NCI-H2227 (cell line): Measurements from ENCODE around the gene ATP23.

ENCODE experiments used
- DNase-seq: peaks from one replicate; lab custom pipeline; 2025; ENCODE audit not compliant: unreplicated experiment; lab: John Stamatoyannopoulos, UW

ATP23 gene, protein sequence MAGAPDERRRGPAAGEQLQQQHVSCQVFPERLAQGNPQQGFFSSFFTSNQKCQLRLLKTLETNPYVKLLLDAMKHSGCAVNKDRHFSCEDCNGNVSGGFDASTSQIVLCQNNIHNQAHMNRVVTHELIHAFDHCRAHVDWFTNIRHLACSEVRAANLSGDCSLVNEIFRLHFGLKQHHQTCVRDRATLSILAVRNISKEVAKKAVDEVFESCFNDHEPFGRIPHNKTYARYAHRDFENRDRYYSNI

DNA sequence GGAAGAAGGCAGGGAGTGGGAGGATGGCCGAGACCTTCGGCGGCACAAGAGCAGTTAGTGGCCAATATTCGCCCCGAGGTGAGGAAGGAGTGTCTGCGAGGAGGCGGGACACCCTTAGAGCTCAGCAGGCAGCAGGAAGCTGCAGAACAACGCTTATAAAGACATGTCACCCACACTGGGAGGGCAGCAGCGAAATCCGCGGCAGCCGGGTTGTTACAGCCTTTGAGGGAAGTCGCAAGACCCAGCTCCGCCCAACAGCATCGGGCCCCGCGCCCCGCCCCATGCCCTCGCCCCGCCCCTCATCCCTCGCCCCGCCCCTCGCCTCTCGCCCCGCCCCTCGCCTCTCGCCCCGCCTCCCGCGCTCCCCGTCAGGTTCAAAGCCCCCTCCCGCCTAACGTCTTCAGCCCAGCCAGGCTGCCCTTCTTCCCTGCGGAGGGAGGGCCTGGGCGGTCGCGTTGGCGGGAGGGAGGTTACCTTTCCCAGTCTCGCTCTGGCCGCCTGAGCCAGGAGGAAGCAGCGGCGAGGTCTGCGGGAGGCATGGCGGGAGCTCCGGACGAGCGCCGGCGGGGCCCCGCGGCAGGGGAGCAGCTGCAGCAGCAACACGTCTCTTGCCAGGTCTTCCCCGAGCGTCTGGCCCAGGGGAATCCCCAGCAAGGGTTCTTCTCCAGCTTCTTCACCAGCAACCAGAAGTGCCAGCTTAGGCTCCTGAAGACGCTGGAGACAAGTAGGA is at the start of gene ATP23:
Gene ATP23 (plus strand): TSS at position 403 of the 730 bp plus-strand sequence. CDS start 135 bp downstream, at position 538.
- peak; percentile 92 for DNase-seq

DNA sequence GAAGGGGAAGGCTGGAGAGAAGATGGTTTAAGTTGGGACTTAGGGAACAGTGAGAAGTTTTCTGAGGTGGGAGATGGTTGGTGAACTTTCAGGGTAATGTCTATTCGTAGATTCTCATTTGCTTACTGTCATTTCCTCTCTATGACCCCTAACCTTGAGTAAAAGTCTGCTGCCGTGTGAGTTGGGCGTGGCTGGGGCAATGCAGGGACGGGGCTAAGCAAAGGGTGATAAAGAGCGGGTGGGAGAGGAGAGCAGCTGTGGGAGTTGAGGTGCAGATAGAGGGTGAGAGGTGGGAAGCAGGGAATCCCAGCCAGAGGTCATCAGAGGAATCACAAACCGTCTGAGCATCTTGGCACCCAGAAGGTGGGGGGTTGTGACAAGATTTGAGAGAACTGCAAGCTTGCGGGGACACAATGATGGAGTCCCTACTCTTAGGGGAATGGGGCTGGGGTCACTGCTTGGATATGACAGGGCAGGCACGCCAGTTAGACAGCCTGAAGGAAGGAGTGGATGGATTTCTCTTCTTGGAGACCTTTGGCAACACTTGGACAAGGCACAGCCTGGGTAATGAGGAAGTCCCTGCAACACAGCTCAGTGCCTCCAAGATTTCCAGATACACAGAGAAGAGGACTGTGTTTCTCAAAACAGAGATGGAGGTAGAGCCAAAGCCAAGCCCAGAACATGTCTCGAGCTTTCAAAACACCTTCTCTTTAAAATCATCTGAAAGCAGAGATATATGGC is 49.0 kb upstream of the ATP23 start:
- no peak for DNase-seq

DNA sequence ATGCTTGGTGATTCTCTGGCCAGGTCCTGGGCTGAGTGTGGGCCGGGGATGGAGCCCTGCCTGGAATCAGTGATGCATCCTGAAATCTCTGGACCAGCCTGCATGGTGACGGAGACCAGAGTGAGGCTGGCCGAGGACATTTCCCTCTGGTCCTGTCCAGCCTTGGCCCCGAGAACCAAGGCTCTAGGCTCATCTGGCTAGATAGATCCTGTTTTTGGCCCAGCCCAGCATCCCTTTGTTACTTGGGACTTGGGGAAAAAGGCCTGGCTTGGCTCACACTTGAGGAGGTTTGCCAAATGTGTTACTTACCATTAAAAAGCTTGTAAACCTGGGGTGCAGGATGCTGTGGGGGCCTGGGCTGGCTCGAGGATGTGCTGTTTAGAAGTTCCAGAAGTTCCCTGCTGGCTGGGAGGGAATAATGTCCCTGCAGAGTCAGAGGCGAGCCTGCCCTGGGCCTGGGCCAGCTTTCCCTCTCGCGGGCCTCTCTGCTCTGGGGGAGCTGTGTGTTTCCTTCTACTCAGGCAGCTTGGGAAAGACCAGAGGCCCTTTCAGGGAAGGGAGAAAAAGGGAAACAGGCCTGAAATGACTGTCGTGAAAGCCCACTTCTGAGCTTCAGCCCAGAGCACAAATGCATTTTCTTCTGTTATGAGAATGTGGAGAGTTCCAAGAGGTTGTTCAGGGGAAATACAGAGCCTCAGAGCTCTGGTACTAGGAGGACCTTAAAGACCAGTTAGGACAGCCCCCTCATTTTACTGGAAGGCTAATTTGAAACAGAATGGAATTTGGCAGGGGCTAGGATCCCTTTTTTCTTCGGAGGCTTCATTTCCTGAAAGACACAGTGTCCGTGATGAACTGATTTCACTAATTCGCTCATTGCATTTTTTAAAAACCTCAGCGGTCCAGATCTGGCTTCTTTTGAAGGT is 47.7 kb upstream of the ATP23 start:
- peak; percentile 5 for DNase-seq

DNA sequence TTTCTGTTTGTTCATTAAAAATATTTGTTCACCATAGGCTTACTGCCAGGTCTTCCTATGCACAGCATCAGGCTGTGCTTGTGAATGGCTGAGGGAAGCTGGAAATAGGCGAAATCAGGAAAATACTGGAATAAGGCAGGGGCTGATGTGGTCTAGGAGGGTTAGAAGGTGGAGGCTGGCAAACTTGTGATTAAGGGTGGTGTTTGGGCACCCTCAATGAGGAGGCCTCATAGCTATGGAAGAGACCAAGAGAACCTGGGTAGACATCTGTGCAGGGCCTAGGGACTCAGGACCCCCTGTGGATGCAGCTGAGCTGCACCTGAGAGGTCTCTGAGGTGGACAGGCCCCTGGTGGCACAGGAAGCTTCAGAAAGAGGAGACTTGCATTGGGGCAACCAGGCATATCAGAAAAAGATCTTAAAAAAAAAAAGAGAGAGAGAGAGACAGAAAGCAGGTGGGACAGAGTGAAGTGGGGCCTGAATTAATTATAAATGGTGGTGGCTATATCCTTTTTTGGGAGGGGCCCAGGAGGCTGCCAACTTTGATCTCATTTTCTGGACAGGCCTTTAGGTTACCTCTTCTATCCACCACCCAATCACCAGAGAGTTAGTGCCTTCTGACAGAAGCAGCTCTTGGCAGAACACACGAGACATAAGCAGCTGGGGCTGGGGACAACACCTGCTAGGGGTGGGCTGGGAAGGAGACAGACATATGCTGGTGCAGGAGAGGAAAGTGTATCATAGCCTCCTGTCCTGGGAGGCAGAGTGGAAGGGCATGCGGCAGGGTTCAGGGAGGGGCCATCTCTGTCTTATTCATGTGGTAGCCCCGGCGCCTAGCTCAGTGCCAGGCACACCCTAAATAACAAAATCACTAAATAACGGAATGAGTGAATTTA is 46.7 kb upstream of the ATP23 start:
- DNase-seq = no peak

DNA sequence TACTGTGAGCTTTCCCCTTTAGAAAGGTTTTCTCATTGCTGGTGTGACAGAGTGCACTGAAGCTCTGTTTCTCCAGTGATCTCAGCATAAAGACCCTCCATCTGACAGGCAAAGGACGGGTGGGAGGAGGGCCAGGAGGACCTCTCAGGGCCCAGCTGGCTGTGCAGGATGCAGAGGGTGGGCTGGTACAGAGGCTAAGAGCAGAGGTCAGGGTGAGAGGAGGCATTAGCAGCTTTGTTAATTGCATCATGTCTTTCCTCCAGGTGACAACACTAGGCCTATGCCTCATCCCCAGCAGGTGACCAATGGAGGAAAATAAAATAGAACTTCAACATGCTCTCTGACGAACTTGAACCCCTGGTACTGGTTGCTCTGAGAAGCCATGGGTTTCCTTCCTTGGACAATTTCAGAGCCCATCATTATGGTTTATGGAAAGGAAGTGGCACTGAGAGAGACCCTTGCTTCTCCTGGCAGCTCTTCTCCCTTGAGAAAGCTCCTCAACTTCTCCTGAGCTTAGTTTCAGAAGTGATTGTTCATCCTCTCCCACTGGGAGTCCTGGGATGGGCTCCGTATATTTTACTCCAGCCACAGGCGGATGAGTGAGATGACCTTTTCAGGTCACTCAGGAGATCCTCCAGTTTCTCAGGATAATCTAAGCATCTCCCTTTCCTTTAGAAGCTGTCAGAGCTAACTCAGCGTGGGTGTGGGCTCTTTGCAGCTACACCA is 45.8 kb upstream of the ATP23 start:
- no peak for DNase-seq

DNA sequence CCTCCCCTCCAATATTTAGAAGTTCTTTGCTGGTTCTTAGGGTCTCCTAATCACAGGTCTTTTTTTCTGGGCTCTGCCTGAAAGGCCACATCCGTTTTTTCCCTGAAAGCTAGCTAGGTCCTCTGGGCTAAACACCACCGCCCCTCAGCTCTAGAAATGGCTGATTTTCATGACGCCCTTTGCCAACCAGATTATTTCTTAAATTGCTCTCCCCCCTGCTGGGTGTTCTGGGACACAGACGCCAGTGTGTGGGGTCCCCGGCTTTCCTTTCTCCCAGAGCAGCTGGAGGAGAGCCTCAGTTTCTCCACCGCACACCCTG is 45.3 kb upstream of the ATP23 start:
- DNase-seq = peak; percentile 17

DNA sequence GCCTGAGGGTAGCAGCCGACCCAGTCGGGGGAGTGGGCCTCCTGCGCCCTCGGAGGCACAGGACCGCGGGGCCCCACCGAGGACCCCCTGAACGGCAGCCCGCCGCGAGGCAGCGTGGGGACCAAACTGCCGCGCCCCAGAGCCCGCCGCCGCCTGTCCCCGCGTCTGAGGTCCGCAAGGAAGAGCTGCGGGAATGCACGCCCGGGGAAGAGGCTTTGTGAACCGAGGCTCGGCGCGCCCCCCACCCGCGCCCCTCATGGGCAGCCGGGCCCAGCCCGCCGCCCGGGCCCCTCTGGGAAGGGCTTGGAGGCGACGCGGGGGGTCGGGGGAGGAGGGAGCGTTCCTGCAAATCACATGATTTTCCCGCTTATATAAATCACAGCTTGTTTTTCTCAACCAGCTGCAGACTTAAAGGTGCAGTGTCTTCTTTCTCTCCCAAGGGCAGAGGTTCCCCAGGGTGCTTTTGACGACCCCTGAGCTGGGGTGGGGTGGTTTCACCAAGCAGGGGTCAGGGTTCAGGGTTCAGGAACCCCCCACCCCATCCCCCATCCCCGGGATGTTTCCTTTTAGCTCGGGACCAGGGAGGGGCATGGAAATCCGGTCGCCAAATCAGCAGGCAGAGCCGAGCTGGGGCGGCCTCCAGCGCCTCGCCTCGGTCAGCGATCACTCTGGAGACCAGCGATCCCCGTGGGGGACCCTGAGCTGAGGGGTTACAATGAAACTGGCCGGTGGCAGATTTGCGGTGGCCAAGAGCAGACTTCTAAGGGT is 44.7 kb upstream of the ATP23 start:
- peak; percentile 77 for DNase-seq

DNA sequence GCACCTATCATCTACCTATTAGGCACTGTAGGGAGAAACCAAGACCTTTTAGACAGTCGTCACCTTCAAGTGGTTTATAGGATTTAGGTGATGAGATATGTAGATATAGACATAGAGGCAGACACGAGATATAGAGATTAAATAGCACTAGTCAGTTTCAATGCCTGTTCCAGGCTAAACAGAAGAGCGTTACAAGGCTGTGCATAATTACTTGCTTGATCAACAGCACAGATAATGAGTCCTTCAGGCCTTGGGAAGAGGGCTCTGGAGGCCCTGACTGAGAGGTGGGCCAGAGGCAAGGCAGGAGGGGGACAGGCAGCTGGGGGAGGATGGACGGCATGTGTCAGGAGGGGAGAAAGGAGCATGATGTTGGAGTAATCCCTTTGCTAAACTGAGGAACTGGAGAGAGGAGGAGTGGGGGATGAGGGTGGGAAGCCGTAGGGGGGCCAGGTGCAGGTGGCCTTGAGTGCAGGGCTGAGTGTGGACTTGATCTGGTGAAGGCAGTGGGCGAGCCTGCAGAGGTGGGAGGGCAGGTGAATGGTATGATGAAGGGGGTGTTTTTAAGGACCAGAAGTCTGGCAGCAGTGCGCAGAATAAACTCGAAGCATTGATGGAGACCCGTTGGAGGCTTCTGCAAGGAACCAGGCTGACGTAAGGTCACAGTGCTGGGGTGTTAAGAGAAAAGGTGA is 43.9 kb upstream of the ATP23 start:
- no peak for DNase-seq

DNA sequence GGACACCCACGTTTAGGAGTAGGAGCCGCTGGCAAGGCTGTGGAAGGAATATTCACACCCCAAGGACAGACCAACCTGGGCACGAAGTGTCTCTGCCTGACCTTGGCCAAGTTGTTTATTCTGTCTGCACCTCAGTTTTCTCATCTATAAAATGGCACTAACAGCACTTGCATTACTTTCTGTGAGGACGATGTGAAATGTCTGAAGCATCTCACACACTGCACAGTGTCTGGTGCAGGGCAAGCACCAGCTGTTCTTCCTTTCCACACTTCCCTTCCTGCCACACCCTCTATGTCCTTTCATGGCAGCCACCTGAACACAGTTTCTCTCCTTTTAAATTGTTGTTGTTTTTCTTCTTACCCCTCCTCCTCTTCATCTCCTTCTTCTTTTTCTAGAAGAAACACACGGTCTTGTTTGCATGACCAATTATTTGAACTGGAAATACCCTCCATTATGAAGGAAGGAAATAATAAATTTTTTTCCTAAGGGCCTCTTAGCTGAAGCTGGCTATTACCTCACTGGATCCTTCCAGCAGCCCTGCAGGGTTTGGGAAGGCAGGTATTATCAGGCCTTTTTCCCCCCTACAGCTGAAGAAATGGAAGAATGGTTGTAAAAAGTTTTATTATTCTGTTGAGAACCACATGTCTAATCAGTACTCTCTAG is 42.9 kb upstream of the ATP23 start:
- DNase-seq = no peak

DNA sequence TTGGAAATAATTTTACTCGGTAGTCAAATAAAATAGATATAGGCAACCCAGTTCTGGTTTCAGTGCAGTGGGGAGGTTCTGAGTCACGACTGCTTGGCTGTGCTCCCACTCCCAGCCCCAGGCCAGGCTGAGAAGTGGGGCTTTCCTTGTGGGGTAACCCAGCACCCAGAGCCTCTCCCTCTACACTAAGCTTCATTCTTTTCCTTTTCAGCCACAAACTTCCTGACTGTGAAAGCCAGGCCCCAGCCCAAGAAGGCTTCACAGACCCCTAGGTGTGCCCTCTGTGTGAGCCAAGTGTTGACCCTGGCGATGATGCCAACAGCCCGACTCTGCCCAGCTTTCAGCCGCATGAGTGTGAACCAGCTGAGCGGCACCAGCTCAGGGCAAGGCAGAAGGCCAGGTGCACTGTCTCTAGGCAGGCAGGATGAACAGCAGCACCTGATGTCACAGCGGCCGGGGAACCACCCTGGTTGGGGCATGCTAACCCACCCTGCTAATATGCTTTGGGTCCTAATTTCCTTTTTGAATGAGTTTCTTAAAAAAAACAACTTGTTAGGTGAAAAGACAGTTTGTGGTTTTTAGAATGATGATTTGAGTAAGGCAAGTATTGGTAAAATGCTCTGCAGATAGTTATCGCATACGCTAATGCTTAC is 42.2 kb upstream of the ATP23 start:
- DNase-seq = no peak

DNA sequence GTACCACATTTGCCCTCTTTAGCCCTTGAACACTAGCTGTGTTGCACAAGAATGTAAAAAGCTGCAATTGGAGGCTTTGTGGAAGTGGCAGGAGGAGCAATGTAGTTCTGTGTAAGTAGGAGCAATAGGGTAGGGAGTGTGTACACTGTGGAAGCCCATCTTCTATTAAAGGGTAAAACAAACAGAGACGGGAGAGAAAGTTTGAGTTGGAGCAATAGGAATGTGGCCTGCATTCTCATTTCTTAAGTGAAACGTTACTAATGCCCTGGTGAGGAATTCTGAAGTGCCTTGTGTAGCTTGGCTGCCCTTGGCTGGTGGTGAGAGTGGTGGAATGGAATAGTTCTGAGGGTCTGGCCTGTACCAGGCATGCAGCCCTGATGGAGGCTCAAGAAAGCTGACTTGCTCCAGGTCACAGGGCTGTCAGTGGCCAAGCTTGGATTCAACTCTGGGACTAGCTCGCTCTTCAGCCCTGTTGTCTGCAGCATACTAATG is 38.8 kb upstream of the ATP23 start:
- DNase-seq = no peak

DNA sequence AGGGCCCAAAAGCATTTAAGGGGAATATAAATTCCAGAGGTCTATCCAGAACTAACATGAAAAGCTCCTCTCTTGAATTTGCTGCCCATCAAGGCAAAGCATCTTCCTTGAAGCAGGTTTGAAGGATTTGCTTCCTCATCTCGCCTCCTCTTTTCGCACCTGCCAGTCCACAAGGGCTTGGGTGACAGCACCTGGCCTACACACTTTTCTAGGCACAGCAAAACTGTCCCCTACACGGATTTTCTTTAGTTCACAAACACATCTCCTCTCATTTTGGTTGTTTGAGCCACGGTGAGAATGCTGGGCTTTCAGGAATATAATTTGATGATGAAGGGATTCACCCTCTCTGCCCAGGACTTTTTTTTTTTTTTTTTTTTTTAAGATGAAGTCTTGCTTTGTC is 36.9 kb upstream of the ATP23 start:
- DNase-seq = no peak

DNA sequence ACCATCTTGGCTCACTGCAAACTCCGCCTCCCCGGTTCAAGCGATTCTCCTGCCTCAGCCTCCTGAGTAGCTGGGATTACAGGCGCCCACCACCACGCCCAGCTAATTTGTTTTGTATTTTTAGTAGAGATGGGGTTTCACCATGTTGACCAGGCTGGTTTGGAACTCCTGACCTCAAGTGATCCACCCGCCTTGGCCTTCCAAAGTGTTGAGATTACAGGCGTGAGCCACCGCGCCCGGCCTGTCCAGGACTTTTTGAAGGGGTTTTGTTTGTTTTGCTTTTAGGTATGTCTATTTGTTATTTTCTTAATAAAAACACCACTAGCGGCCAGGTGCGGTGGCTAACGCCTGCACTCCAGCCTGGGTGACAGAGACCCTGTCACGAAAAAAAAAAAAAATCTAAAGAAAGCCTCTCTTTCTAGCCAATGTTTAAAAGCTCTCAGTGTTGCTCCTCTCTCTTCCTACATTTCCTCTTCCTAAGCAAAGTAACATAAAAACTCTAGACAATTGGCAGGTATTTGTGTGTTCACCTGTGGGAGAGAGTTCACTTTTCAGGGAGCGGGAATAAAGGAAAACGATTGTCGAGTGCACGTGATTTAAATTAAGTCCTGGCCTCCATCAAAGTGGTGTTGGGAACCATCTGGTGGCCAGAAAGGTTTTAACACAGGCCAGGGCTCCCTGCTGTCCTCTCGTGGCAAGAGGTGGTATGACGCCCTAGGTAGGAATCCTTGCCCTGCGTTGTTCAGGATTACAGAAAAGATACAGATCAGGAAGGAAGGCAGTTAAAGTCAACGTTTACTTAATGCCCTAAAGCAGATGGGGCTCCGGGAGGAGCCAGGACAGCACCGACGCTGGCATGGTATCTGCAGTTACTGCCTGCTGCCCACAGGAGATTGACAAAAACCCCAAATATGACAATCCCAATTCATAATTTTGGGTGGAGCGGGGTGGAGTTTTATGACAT is 36.2 kb upstream of the ATP23 start:
- DNase-seq = peak; percentile 86

DNA sequence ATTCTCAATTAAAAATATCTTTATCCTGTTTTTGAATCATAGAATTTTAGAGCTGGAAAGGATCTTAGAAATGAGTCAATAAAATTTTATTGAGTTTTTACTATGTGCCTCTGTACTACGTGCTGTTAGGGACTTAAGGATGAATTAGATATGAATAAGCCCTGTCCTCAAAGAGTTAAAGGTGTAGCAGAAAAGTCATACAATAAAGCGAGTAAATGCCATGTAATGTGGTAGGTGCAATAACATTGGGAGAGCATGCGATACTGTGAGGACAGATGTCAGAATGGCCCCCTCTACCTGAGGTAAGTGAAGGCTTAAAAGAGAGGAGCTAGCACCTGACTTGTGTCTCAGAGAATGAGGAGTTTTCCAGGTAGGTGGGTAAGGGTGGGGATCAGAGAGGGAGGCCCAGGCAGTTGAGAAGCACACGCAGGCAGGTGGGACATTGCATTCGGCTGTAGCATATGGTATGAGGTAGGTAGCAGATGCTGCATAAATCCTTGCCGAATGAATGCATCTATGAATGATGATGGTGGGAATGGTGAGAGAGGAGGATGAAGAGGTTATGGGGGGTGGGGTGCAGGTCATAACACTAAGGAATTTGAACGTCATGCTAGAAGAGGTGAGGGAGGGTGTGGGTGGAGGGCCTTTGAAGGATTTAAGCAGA is 35.4 kb upstream of the ATP23 start:
- no peak for DNase-seq

DNA sequence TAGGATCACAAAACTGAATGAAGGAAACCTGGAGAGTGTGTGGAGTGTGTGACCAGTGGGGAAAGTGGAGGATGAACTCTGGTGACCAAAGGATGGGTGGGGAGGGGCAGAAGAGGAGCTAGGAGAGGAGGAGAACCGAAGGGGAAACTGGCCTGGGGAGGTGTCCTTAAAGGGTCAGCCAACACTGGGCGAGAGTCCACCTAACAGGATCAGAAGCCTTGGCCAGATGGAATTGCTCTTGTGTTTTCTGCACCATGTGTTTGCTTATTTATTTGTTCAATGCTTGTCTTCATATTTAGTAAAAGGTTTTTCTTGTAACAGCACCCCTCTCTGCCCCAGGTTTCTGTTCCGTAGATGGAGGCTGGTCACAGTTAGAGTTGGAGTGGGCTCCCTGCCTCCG is 34.5 kb upstream of the ATP23 start:
- no peak for DNase-seq
